GM23248 (cell line): Measurements from ENCODE around the gene HLX. TPM values are rescaled to one million over a fixed set of nuclear protein-coding genes. Genes with fewer than 3 reads are reported as not detected.

ENCODE experiments used
- DNase-seq: peaks from one replicate; pipeline ENCODE4 v3.0.0-alpha.2; 2015
- H2AFZ ChIP-seq: fragments of 200-600 bp; sonication (generic); 2 replicates; pipeline ENCODE4 v1.6.1; 2016; ENCODE audit warnings: antibody characterized with exemption
- H3F3A ChIP-seq: fragments of 200-600 bp; sonication (generic); 2 replicates; pipeline ENCODE4 v1.6.1; 2016; ENCODE audit warnings: mild to moderate bottlenecking, antibody characterized with exemption, mixed run types; ENCODE audit not compliant: insufficient read depth
- H3K27ac ChIP-seq: fragments of 200-600 bp; sonication (generic); 2 replicates; pipeline ENCODE4 v1.5.1; 2016; ENCODE audit warnings: mild to moderate bottlenecking
- H3K27me3 ChIP-seq: fragments of 200-600 bp; sonication (generic); replicated peaks from 2 replicates; pipeline ENCODE4 v1.6.1; 2016; ENCODE audit warnings: mild to moderate bottlenecking; ENCODE audit not compliant: insufficient read depth
- H3K36me3 ChIP-seq: fragments of 200-600 bp; sonication (generic); 2 replicates; pipeline ENCODE4 v1.6.1; 2016; ENCODE audit warnings: low read depth, mild to moderate bottlenecking
- H3K4me1 ChIP-seq: fragments of 200-600 bp; sonication (generic); 2 replicates; pipeline ENCODE4 v1.6.1; 2016; ENCODE audit warnings: mild to moderate bottlenecking; ENCODE audit not compliant: insufficient read depth
- H3K4me2 ChIP-seq: fragments of 200-600 bp; sonication (generic); one replicate; pipeline ENCODE4 v1.6.1; 2016; ENCODE audit warnings: mild to moderate bottlenecking; ENCODE audit not compliant: unreplicated experiment
- H3K4me3 ChIP-seq: fragments of 200-600 bp; sonication (generic); 2 replicates; pipeline ENCODE4 v1.5.1; 2016; ENCODE audit warnings: mild to moderate bottlenecking
- H3K79me2 ChIP-seq: fragments of 200-600 bp; sonication (generic); 2 replicates; pipeline ENCODE4 v1.6.1; 2016; ENCODE audit warnings: mild to moderate bottlenecking; ENCODE audit not compliant: insufficient read depth
- H3K9ac ChIP-seq: fragments of 200-600 bp; sonication (generic); 2 replicates; pipeline ENCODE4 v1.6.1; 2016; ENCODE audit warnings: mild to moderate bottlenecking
- H3K9me2 ChIP-seq: fragments of 200-600 bp; sonication (generic); 2 replicates; pipeline ENCODE4 v1.6.1; 2016; ENCODE audit warnings: mixed run types, mild to moderate bottlenecking, moderate library complexity; ENCODE audit not compliant: insufficient read depth
- H3K9me3 ChIP-seq: fragments of 200-600 bp; sonication (generic); one replicate; pipeline ENCODE4 v1.6.1; 2017; ENCODE audit warnings: low read depth
- H4K20me1 ChIP-seq: fragments of 200-600 bp; sonication (generic); 2 replicates; pipeline ENCODE4 v1.6.0; 2016; ENCODE audit not compliant: insufficient read depth
- EZH2 ChIP-seq: fragments of 200-600 bp; sonication (generic); IDR thresholded peaks from 2 replicates; pipeline ENCODE4 v1.6.1; 2018; ENCODE audit warnings: antibody characterized with exemption, mild to moderate bottlenecking; ENCODE audit not compliant: insufficient read depth, poor library complexity, severe bottlenecking
- EZH2phosphoT487 ChIP-seq: fragments of 200-600 bp; sonication (generic); IDR thresholded peaks from 2 replicates; pipeline ENCODE4 v1.6.1; 2018; ENCODE audit warnings: antibody characterized with exemption, moderate library complexity, mild to moderate bottlenecking, low read depth; ENCODE audit not compliant: insufficient read depth
- WGBS, 2 experiments: methylation state at CpG; one replicate each; pipeline ENCODE4 v1.1.6; 2015 to 2017; ENCODE audit warnings: low lambda C conversion rate in 2 of 2, low coverage in 1 of 2; ENCODE audit errors: missing lambda C conversion rate in 2 of 2; 5-methylcytosine and 5-hydroxymethylcytosine counted together
- in situ Hi-C: fragments of 300-500 bp; cut with MboI; formaldehyde crosslinking; loops from 2 replicates; pipeline ENCODE4 v1.15.0; 2020
- polyA plus RNA-seq: library from polyadenylated mRNA; unstranded; fragments of >200 nt; fragmentation: Nextera tagmentation; extraction: Ambion mirVana; gene quantifications from 2 replicates; pipeline ENCODE4 v1.2.1, GENCODE V29; 2016
- total RNA-seq: library from RNA; depleted of rRNA; stranded (reverse); fragments of >200 nt; shearing (Covaris generic); gene quantifications from 2 replicates; pipeline ENCODE4 v1.2.3, GENCODE V29; 2014

The HLX gene
- total and polyA plus RNA-seq, 2 experiments from 2014 or later = 20.0 to 24.2 TPM

GRCh38 chr1:220890602-220891001 is 11.4 kb downstream of the HLX start:
- Histone ChIP-seq H3K36me3 (peaks cover 9% of the 10 kb centered on the region), H3K9me3 (no peaks in the 10 kb centered on the region), H3K4me3 (no peak overlapping the region), H2AFZ (no peak overlapping the region), H3K27me3 (peaks cover 24% of the 10 kb centered on the region), H3K27ac (no peak overlapping the region), H3K79me2 (no peaks in the 10 kb centered on the region), H3K9me2 (no peaks in the 10 kb centered on the region), H3F3A (peaks cover 8% of the 10 kb centered on the region), H3K4me1 (no peaks in the 10 kb centered on the region), H4K20me1 (no peaks in the 10 kb centered on the region), H3K9ac (no peak overlapping the region), H3K4me2 (no peak overlapping the region)
- DNase-seq = no peak
- WGBS, 2 experiments = 92 to 97% methylated on average over 1 of the region's 1 CpG
- TF ChIP-seq EZH2phosphoT487 (no peak), EZH2 (no peak)
- in situ Hi-C loops = no loop called here

- no peak overlapping the region for H3K4me3 ChIP-seq
- H2AFZ ChIP-seq = no peak overlapping the region
- H3K9me2 ChIP-seq = no peaks in the 10 kb centered on the region
- in situ Hi-C loops = no loop called here
- no peaks in the 10 kb centered on the region for H3K4me1 ChIP-seq
- peaks cover 24% of the 10 kb centered on the region for H3K27me3 ChIP-seq
- no peak for DNase-seq
- 50 to 53% methylated on average over 47 of the region's 47 CpGs for WGBS, 2 experiments
- no peaks in the 10 kb centered on the region for H4K20me1 ChIP-seq
- no peaks in the 10 kb centered on the region for H3K9me3 ChIP-seq
- H3K27ac ChIP-seq = no peak overlapping the region
- H3K4me2 ChIP-seq = no peak overlapping the region
- H3K79me2 ChIP-seq = no peaks in the 10 kb centered on the region
- H3F3A ChIP-seq = no peaks in the 10 kb centered on the region
- peaks cover 1% of the 10 kb centered on the region; the same call in 1 of the 2 replicates for H3K36me3 ChIP-seq
- TF ChIP-seq EZH2 (no peak), EZH2phosphoT487 (no peak)
- H3K9ac ChIP-seq = no peak overlapping the region
These were observed 12.2 kb downstream of the HLX start for GRCh38 chr1:220891224-220892085.

- TF ChIP-seq EZH2phosphoT487 (no peak), EZH2 (no peak)
- Histone ChIP-seq H4K20me1 (no peaks in the 10 kb centered on the region), H3K79me2 (no peaks in the 10 kb centered on the region), H3K9me2 (no peaks in the 10 kb centered on the region), H3K9ac (no peak overlapping the region), H3K4me2 (no peak overlapping the region), H3K36me3 (no peaks in the 10 kb centered on the region), H3K4me3 (no peak overlapping the region), H3K4me1 (no peaks in the 10 kb centered on the region), H3K27ac (no peak overlapping the region), H3K27me3 (peaks cover 24% of the 10 kb centered on the region), H3K9me3 (no peaks in the 10 kb centered on the region), H2AFZ (no peak overlapping the region), H3F3A (no peaks in the 10 kb centered on the region)
- no peak for DNase-seq
- 38 to 41% methylated on average over 16 of the region's 16 CpGs for WGBS, 2 experiments
- in situ Hi-C loops = no loop called here
These were observed 12.8 kb downstream of the HLX start for GRCh38 chr1:220892086-220892376.

- H3K27me3 ChIP-seq = peaks cover 24% of the 10 kb centered on the region
- TF ChIP-seq EZH2phosphoT487 (no peak), EZH2 (no peak)
- no peak for DNase-seq
- H3K79me2 ChIP-seq = no peaks in the 10 kb centered on the region
- no peak overlapping the region for H3K9ac ChIP-seq
- no peaks in the 10 kb centered on the region for H3K36me3 ChIP-seq
- H3K27ac ChIP-seq = no peak overlapping the region
- no peak overlapping the region for H3K4me3 ChIP-seq
- no peaks in the 10 kb centered on the region for H3K4me1 ChIP-seq
- H3F3A ChIP-seq = no peaks in the 10 kb centered on the region
- H3K9me2 ChIP-seq = no peaks in the 10 kb centered on the region
- H3K9me3 ChIP-seq = no peaks in the 10 kb centered on the region
- WGBS, 2 experiments = 63 to 65% methylated on average over 18 of the region's 18 CpGs
- H2AFZ ChIP-seq = no peak overlapping the region
- H4K20me1 ChIP-seq = no peaks in the 10 kb centered on the region
- in situ Hi-C loops = no loop called here
- H3K4me2 ChIP-seq = no peak overlapping the region
These were observed 13.9 kb downstream of the HLX start for GRCh38 chr1:220892997-220893700.
